Measurements from ENCODE around the gene AOPEP. TPM values are rescaled to one million over a fixed set of nuclear protein-coding genes. Genes with fewer than 3 reads are reported as not detected.

Gene AOPEP
- total RNA-seq, 1 experiment from 2014 or later = 36.4 TPM

- in situ Hi-C loops (cut with HindIII; ENCODE audit: low pct_unique_long_range_greater_than_20kb, low sequenced_read_pairs) = no loop called here
- Histone ChIP-seq H3K4me1 (ENCODE audit: control insufficient read depth, insufficient read depth, low read length) (no peaks in the 10 kb centered on the region; the same call in 1 of the 2 replicates), H3K27me3 (ENCODE audit: control insufficient read depth, insufficient read depth, low read length) (no peaks in the 10 kb centered on the region), H3K36me3 (ENCODE audit: control insufficient read depth, insufficient read depth, low read length) (no peaks in the 10 kb centered on the region), H3K27ac (ENCODE audit: low read length) (no peak overlapping the region; the same call in 1 of the 2 replicates), H3K4me3 (ENCODE audit: low read depth in 2 of 2, low read length in 2 of 2) (no peak overlapping the region), H3K9me3 (ENCODE audit: control insufficient read depth, insufficient read depth, low read depth, low read length) (peaks cover under 1% of the 10 kb centered on the region; the same call in 1 of the 2 replicates)
- ChIA-PET CTCF (no interaction called here), POLR2A (no interaction called here)
- no TSS peak for BruUV-seq (replicated peaks)
- ATAC-seq (no peak), DNase-seq (ENCODE audit: low read depth, low spot score) (no peak)
- intact Hi-C loops (cut with micrococcal nuclease; ENCODE audit: unreplicated experiment) = no loop called here
- no peak for TF ChIP-seq POLR2AphosphoS5 (IDR thresholded peaks at IDR 0.05; ENCODE audit: low read depth, low read length)
These were observed 170.0 kb downstream of the AOPEP start for GRCh38 chr9:94896512-94896911.

GRCh38 chr9:94899464-94900221 is 173.1 kb downstream of the AOPEP start:
- no peaks in the 10 kb centered on the region for H3K36me3 ChIP-seq (ENCODE audit: control insufficient read depth, insufficient read depth, low read length)
- CTCF ChIA-PET = no interaction called here
- H3K27me3 ChIP-seq (ENCODE audit: control insufficient read depth, insufficient read depth, low read length) = no peaks in the 10 kb centered on the region
- in situ Hi-C loops (cut with HindIII; ENCODE audit: low pct_unique_long_range_greater_than_20kb, low sequenced_read_pairs) = no loop called here
- DNase-seq (ENCODE audit: low read depth, low spot score) = no peak
- H3K27ac ChIP-seq (ENCODE audit: low read length) = peak overlapping the region; percentile 36
- no peaks in the 10 kb centered on the region for H3K9me3 ChIP-seq (ENCODE audit: control insufficient read depth, insufficient read depth, low read depth, low read length)
- POLR2A ChIA-PET = no interaction called here
- BruUV-seq (replicated peaks) = no TSS peak
- no peak for ATAC-seq
- no peak for TF ChIP-seq CTCF (IDR thresholded peaks at IDR 0.05)
- TF ChIP-seq POLR2AphosphoS5 (IDR thresholded peaks at IDR 0.05; ENCODE audit: low read depth, low read length) = no peak
- TF ChIP-seq REST (IDR thresholded peaks at IDR 0.05; ENCODE audit: insufficient read depth in 1 of 2, low read depth in 2 of 2, low read length in 1 of 2) = no peak
- TF ChIP-seq TCF7L2 (IDR thresholded peaks at IDR 0.05; ENCODE audit: low read depth, low read length) = no peak
- no peak for TF ChIP-seq SIN3A (IDR thresholded peaks at IDR 0.05; ENCODE audit: borderline replicate concordance, insufficient read depth, low read depth, low read length)
- intact Hi-C loops (cut with micrococcal nuclease; ENCODE audit: unreplicated experiment) = no loop called here
- H3K4me1 ChIP-seq (ENCODE audit: control insufficient read depth, insufficient read depth, low read length) = peaks cover 14% of the 10 kb centered on the region; the same call in 1 of the 2 replicates
- H3K4me3 ChIP-seq (ENCODE audit: low read depth in 2 of 2, low read length in 2 of 2) = no peak overlapping the region

Data from Panc1 (cell line).